Activated T-helper 1 cell treated with Interleukin-2 at 50 U/mL for 16 hours (primary cell): ENCODE data around the gene HEBP1.

Source experiments
- DNase-seq: peaks from one replicate; pipeline ENCODE4 v3.0.0-alpha.2; 2020; ENCODE audit warnings: low read depth

HEBP1 gene

DNA sequence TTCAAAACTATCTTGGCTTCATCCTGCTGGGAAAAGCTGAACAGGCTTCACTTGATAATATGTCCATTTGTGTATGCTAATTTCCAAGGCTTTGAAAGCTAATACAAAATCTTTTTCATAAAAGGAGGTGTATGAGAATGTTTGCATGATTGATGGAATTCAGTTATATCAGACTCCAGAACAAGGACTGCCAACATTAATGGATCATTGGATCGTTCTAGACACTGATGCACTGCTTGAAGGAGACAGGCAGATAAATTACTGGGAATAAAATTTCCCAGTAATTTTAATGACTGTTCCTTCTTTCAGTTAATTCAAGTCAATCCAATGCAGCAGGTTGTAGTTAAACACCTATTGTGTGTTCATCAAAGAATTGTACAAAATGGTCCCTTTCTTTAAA lies 48.6 kb downstream of the HEBP1 start:
- no peak for DNase-seq

DNA sequence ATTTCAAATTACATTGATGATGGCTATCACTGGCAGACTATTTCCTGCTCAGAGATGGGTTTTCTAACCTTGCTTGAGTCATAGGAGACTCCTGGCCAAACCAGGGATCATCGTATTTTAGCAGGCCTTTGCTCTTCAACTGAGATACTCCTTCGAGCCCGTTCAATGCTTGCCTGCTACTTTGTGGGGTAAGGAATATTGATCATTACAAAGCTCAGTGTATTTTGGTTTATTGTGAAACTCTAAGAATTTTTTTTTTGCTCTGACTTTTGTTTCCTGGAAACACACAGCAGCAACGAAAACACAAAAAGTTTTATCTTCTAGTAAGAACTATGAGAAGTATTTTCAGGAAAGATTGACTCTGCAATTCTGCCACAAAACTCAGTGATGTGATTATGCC lies 52.2 kb downstream of the HEBP1 start:
- DNase-seq = no peak

DNA sequence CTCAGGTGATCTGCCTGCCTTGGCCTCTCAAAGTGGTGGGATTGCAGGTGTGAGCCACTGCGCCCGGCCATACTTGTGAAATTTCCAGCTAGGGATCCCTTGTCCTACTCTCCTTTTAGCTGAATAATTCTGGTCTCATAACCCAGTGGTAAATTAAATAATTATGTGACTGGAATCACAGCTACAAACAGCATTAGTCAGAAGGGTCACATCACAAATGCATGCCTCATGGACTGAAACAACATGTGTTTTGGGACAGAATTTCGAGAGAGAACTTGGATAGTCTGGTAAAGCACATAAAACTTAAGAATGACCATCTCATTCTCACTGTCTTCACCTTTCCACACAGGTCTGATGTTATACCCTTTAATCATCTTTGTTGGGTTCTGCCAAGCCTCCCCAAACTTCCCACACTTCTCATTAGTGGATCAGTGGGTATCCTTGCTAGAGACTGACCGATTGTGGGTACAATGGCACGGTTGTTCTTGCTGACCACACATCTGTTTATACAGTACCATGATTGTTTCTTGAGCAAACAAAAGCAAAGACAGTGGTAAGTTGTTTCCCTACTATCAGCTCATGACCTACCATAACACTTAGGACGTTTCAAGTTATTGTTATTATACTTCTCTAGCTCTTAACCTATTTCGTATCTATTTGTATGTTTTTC lies 53.2 kb downstream of the HEBP1 start:
- no peak for DNase-seq

DNA sequence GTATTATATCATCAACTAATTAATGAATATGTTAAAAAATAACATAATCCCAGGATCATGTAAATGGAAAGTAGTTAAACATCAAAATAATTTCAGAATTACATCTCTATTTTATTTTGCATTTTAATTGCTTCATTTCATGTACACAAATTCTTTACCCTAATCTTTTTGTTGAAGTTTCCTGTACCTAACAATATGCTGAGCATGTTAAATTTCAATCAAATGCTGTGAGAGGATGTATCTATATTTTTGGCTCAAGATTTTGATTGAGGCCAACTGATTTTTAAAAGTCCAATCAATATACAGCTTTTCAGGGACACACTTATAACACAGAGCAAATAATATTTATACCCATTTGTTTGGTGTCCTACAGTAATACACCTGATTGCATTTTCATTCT lies 54.5 kb downstream of the HEBP1 start:
- no peak for DNase-seq

DNA sequence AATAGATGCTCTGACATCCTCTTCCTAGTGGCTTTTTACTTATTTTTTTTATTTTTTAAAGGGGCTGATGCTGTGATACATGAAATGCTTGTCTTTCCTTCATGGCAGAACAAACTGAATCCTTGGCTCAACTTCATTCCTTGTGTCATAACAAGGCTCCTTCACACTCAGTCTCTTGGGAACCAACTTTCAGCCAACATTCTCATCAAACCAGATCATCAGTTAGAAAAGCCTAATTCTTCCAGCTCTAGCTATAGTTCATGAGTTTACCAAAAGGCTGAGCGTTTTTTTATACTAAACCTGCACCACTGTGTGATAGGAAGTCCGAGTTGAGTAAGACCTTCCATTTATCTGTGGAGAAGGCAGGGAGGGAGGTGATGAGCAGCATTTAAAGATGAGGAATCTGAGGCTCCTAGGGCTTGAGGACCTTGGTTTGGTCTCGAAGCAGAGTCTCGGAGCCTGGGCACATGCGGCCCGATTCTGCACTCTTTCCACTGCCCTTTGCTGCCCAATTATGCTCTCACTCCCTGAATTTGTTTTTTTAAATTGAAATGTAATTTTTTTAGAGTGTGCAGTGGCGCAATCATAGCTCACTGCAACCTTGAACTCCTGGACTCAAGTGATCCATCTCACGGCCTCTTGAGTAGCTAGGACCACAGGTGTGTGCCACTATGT lies 56.3 kb downstream of the HEBP1 start:
- DNase-seq = no peak

DNA sequence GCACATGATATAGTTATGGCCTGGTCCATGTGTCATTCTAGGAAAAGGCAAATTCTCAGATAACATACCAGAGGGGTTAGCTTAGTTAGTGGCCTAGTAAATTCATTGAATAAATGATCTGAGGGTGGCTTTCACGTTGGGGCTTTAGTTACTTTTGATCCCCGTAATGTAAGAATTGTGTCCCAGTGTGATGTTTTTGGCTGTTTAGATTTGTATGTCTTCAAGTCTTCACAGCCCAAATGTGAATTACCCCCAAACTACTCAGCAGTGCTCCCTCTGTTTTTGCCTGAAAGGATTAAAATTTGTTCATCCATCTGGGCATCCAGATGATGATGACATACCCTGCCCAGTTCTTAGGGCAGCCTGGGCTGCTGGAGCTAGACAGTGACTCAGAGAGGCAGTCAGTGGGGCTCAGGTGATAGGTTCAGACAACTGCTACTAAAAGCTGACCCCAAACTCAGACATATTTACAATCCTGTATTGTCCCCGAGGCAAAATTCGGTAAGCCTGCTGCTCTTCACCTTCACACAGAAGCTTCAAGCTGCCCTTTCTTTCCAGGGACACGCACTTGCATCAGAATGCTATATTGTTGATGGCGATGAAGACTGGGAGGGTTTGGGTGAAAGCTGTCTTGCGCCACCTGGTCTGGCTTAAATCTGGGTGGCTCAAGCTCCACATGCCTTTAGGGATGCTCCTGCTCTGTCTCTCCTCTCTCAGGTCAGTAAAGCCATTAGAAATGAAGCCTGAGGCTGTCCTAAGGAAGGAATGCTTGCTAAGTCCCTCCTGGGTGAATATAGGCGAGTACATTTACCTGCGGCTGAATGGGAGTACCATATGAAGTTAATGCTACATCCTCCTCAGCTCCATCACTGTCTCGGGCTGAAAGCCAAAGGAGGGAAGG lies 58.4 kb downstream of the HEBP1 start:
- DNase-seq = no peak

DNA sequence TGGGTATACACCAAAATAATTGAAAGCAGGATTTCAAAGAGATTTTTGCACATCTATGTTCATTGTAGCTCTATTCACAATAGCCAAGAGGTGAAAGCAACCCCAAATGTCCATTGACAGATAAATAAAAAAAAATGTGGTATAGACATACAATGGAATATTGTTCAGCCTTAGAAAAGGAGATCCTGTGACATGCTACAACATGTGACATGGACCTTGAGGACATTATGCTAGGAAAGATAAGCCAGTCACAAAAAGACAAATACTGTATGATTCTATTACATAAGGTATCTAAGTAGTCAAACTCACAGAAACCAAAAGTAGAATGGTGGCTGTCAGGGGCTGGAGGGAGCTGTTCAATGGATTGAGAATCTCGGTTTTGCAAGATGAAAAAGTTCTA lies 60.2 kb downstream of the HEBP1 start:
- DNase-seq = no peak

DNA sequence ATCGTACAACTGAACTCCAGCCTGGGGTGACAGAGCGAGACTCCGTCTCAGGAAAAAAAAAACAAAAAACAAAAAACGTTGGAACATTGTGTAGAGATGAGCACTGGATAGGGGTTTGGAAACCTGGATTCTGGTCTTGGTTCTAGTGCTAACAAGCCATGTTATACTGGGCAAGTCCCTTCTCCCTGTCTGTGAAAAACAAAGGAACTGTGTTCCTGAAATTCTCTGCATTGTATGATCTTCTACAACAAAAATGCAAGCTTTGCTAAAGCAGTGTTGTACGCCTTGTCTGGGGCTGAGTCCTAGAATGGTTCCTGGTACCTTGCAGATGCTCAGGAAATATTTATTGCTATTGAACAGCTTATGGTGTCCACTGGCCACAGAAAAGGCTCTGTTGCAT lies 61.5 kb downstream of the HEBP1 start:
- DNase-seq = no peak

DNA sequence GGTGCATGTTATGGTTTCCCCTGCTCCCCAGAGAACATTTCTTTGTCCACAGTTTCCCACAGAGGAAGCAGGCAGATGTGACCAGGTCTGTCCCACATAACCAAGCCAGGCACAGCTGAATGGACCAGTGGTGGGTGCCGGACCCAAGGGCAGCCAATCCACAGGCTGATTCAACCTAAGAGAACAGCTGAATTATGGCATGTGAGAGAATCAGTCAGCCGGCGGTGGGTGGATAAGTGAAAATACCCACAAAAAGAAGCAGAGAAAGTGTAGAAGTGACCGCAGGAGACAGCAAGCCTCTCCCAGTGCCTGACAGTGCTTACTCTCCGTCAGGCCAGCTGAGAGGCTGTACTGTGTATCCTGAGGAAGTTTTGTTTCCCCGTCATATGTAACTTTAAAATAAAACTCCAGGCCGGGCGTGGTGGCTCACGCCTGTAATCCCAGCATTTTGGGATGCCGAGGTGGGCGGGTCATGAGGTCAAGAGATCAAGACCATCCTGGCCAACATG lies 63.0 kb downstream of the HEBP1 start:
- no peak for DNase-seq

DNA sequence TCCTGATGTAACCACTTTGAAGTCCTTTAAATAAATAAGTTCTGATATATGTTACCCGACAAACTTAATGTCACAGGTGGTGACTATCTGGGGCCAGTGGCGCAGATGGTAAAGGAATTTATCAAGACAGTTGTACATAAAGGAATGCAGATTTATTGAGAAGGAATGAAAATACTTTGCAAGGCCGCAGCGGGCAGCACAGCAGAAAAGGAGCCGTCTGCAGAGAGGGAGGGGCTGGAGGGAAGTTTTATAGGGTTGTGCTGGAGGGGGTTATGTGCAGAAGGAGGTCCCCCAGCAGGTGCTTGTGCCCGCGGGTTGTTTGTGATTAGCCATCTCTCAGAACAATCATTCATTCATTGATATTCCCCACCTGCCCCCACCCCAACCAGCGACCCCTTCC lies 65.5 kb downstream of the HEBP1 start:
- DNase-seq = no peak

DNA sequence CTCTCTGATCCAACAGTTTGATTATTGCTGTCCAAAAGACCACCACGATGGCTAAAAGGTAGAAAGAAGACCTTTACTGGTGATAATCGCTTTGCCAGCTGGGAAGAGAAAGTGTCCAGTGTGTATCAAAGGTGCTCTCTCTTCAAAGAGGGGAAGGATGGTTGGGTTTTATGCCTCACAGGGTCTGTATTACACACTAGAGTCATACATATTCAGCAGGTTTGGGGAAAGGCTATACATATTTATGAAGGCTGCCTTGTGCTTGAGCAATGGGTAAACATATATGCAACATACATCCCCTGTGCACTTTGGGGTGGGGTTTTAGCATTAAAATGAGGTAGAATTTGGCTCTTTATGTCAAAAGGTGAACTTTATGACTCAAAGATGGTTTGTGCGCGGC lies 66.3 kb downstream of the HEBP1 start:
- no peak for DNase-seq

DNA sequence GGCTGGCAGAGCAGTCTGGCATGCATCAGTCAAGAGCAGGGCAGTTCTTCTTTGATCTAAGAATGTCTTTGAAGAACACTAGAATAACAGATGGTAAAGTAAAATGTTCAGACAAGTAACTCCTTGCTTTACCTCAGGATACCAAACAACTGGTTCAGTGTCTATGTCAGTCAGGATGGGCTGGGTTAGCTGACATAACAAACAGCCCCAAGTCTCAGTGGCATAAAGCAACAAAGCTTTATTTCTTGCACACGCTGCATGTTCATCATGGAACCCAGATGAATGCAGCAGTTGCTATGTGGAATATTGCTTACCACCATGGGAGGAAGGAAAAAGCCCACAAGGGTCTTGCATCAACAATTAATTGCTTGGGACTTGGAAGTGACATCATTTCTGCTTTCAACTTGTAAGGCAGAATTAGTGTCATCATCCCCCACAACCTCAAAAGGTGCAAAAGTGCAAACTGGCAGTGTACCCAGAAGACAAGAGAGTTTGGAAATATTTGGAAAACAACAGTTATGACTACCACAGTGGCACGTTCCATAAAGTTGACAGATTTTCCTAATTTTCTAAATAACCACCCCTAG lies 69.3 kb downstream of the HEBP1 start:
- no peak for DNase-seq

DNA sequence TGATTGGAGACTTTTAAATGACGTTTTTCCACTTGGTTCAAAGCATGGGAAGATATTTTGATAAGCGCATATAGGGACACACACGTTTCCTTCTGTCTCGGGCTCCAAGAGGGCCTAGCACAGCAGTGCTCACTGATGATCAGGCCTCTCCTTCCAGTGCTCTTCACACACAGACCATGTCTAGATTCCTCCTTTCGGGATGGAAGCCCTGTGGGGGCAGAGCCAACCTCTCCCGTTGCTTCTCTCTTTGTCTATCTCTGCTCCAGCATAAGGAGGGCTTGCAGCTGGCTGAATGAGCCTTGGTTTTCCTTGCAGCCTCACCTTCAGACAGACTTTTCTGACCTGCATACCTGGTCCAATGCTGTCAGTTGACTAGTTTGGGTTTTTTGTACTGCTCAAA lies 70.4 kb downstream of the HEBP1 start:
- no peak for DNase-seq

DNA sequence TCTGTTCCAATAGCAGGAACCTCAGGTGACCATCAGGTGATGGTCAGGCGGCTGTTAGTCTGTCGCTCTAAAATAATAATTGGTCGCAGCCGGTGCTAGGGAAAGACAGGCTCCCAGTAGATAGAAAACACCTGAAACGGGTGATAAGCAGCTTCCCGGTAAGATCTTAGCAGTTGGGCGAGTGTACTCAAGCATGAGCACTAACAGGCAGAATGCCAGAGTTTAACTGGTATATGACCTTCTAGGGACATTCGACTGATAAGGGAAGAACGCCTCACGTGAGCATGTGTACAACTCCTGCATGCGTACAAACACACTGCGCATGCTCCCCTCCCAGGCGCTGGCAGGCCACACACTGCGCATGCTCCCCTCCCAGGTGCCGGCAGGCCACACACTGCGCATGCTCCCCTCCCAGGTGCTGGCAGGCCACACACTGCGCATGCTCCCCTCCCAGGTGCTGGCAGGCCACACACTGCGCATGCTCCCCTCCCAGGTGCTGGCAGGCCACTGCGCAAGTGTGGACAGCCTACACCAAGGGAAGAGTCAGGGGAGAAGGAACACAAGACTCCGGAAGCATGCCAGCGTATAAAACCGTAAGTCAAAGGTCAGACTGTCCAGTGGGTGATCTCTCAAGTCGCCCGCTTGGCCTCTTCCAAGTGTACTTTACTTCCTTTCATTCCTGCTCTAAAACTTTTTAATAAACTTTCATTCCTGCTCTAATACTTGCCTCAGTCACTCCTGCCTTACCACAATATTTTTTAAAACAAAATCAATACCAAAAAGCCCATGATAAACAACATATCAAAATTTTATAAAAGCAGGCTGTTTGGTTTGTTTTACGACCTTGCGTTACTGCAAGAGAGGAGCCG lies 72.6 kb downstream of the HEBP1 start:
- DNase-seq = peak; percentile 5

DNA sequence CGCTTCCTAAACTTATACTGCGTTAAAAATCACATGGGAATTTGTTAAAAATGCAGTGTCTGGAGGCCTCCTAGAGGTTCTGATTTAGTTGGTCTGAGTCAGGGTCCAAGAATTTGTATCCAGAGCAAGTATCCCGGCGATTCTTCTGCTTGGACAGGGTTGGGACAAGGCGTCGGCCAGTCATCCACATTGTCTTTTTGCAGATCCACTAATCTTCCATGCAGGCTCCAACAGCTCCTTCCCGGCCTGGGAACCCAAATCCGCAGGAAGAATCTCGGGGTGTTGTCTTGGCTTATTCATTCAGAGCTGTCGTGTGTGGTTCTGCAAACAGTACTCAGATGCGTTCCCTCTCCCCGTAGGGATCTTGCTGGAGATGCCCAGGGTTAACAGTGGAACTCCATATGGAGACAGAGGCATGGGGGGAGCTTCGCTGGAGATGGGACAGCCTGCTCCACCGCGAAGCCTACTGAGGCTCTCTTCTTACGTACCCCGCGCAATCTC lies 73.4 kb downstream of the HEBP1 start:
- no peak for DNase-seq

DNA sequence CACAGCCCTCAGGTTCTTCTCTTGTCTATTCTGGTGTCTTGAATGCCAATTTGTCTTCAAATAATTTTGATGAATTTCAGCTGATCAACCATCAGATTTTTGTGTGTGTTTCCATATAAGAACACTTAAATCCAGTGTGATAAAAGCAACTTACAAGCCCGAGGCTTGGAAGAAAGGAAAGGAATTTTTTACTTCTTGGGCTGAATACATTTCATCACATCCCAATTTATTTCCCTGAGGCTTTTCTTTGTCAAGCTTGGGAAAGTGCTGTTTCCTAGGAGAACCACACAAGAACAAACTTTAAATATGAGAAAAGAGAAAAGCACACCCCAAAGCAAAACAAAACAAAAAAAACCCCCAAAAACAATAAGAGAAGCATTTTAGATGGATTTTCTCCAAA lies 74.7 kb downstream of the HEBP1 start:
- DNase-seq = no peak
